GM20000 (cell line): Measurements from ENCODE around the gene SNRNP35.
"Not testable (repeated sequence)": the region's sequence is repeated elsewhere in the genome, so short reads cannot be mapped to it uniquely, and the experiment has no call there.

ENCODE experiments used
- DNase-seq: peaks from one replicate; pipeline ENCODE4 v3.0.0; 2012; ENCODE audit warnings: low spot score
- CTCF ChIP-seq: IDR thresholded peaks from 2 replicates; pipeline ENCODE4 v1.5.1; 2012; ENCODE audit warnings: mild to moderate bottlenecking, control low read depth; ENCODE audit errors: extremely low read depth, missing control alignments

The SNRNP35 gene

GRCh38 chr12:123512838-123513665, 55.1 kb downstream of the SNRNP35 start:
- TF ChIP-seq CTCF: no peak
- no peak for DNase-seq

GRCh38 chr12:123513805-123514204, 55.9 kb downstream of the SNRNP35 start:
- no peak for DNase-seq
- TF ChIP-seq CTCF: no peak

GRCh38 chr12:123514582-123515221, 56.8 kb downstream of the SNRNP35 start:
- DNase-seq: not testable (repeated sequence)

GRCh38 chr12:123516216-123516780, 58.4 kb downstream of the SNRNP35 start:
- TF ChIP-seq CTCF: no peak
- no peak for DNase-seq
